Measurements from ENCODE around the gene NSUN7.

NSUN7 gene

DNA sequence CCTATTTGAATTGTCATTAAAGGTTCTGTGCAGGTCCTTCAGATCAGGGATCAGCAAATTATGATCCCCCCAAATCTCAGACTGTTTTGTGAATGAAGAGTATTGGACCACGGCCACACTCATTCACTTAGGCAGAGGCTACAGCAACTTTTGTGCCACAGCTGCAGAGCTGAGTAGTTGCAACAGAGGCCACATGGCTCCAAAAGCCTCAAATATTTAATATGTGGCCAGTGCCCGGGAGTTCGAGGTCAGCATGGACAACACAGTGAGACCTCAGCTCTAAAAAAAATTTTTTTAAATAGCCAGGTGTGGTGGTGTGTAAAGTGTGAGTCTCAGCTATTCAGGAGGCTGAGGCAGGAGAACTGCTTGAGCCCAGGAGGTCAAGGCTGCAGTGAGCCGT lies 100.7 kb downstream of the NSUN7 start:
- no peak for DNase-seq

DNA sequence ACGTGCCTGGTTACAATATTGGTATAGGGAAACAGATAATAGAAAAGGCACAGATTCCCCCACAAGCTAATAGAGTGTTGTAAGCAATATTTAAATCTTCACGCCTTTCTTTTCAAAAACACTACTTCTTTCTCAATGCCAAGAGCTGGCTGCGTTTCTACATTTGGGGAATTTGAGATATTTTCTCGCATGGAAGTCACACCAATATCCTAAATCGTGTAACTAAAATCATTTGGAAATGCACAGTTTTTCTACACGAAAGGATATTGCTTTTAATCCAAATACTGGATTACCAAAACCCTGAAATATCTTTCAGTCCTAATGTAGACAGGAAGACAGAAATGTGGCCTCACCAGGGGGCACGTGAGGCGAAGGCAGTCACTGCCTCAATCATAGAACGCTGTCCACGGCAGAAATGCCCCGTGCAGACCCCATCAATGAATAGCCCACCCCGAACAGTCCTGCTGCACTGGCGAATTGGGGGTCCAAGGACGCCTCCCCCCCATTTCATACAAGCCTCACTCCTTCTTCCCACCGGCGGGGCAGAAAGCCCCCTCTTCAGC lies 106.6 kb downstream of the NSUN7 start:
- no peak for DNase-seq

DNA sequence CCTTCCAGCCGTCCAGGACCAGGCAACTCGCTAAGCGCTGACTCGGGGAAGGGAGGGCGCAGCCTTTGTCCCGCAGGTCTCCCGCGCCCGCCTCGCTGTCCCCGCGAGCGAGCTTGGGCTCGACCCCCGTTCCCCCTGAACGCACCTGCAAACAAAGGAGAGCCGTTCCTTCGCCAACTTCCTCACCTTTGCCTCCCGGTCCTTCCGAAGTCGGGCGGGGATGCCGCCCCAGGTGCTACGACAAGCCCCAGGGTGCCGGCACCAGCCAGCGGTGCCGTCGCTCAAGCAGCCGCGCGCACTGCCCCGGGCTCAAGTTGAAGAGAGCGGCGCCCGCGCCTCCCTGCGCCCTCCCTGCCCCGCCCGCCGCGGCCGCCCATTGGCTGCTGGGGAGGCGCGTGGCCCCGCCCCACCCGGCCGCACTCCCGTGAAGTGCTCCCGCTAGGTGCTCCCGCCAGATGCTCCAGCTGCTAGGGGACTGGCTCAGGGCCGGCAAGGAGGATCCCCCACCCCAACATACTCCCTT lies 107.1 kb downstream of the NSUN7 start:
- peak; percentile 74 for DNase-seq

DNA sequence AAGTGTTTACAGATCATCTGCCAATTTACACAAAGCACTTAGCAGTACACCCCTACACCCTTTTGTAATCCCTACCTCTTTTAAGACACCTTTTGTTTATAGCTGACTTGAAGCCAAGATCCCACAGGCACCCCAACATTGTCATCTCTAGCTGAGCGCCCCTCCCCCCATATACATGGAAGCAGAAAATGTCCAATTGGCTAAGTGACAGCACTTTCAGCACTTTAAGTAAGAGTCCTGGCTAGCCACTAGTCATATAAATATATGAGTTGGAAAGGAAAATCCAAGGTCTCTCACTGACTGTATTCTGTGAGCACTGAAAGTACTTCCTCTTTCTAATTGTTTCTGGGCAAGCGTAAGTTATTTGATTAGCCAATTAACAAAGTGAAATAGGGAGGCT lies 108.2 kb downstream of the NSUN7 start:
- no peak for DNase-seq

DNA sequence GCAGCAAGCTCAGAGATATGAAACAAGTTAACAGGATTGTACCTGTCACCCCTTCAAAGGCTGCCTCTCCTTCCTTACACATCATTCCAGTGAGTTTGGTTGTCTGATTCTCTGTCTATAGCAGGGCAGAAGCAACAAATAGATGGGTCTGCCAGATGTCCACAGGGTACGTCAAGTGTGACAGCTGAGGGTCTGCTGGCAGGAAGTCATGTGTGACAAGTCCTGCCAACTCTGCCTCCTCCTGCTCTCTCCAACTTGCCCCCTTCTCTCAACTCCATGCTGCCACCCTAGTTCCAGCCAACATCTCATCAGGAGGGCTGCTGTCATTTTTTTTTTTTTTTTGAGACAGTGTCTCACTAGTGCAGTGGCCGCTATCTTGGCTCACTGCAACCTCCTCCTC lies 109.2 kb downstream of the NSUN7 start:
- DNase-seq, result no peak
